Fibroblast of the conjunctiva (primary cell): ENCODE data around the gene TYK2.
"Not testable (repeated sequence)": the region's sequence is repeated elsewhere in the genome, so short reads cannot be mapped to it uniquely, and the experiment has no call there.

Source experiments
- DNase-seq: peaks from one replicate; pipeline ENCODE4 v3.0.0-alpha.2; 2010; ENCODE audit warnings: low read depth

TYK2 gene

DNA sequence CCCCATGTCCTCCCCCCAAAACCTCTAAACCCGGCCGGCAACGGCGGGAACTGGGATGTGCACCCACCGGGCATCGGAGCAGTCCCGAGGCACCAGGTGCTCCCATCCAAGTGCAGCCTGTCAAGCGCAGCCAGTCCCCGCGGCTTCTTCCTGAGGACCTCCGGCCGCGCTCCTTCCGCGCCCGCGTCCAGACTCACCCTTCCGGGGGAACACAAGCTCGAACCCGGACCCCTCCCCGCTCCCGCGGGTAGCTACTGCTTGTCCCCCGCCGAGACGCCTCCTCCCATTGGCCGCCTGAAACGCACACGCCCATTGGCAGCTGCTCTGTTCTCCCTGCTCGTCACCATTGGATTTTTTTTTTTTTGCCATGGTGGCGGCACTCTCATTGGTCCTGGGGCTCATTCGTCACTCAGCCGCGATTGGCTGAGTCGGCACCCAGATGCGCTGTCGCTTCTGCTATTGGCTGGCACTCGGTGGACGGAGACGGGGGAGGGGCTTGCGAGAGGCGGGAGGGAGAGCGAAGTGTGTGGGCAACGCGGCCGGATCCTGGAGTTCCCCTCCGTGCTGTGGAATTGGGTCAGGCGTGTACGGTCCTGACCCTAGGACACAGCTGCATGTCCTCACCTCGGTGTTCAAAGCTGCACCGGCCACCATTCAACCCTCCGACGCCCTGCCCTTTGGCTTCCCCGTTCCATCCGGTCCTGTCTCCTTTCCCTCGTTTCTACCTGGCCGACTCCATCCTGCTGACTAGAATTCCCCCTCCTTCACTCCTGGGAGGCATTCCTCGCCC, at the start of gene TYK2:
TYK2 (minus strand) TSS at position 260 of the 790 bp plus-strand sequence. CDS start 2,166 bp downstream, outside the sequence.
- peak; percentile 99 for DNase-seq

DNA sequence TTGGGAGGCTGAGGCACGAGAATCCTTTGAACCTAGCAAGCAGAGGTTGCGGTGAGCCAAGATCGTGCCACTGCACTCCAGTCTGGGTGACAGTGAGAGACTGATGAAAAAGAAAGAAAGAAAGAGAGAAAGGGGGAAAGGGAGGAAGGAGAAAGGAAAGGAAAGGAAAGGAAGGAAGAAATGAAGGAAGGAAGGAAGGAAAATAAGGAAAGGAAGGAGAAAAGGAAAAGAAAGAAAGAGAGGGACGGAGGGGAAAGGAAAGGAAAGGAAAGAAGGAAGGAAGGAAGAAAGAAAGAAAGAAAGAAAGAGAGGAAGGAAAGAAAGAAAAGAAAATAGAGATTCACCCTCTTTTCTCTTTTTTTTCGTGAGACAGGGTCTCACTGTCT, 48.6 kb upstream of the TYK2 start:
- DNase-seq = no peak

DNA sequence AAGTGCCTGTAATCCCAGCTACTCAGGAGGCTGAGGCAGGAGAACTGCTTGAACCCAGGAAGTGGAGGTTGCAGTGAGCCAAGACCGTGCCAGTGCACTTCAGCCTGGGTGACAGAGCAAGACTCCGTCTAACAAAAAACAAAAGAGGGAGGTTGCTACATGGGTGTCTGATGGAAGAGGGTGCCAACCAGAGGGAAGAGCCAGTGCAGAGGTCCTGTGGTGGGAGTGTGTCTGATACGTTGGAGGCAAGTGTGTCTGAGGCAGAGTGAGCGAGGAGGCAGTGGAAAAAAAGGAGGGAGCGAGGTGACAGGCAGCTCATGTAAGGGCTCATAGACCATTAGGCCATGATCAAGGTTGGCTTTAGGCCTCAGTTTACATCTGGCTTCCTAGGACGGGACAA, 46.8 kb upstream of the TYK2 start:
- no peak for DNase-seq

DNA sequence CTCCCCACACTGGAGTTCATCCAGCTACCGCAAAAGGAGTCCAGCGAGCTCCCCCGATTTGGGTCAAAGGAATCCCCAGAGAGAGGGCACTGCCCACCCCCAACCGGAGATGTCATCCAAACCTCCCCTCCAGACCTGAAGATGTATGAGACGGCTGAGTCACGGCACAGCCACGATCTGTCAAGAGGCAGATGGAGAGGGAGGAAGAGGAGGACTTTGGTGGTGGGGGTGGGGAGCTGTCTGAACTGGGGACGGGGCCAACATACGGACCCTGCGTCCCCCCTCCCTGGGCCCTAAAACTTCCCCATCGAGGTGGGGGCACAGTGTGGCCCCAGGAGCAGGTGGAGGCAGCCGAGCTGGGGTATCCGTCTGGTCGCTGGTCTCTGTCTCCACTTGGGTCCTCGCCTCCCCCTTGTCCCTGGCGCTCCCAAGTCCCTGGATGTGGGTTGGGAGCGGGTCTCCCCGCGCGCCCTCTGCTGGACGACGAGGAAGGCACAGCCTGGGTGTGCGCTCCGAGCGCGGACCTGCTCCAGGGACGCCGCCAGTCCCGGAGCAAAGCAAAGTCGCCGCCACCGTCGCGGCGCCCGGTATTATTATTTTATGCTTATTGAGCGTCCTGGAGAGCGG, 43.8 kb upstream of the TYK2 start:
- DNase-seq = no peak

DNA sequence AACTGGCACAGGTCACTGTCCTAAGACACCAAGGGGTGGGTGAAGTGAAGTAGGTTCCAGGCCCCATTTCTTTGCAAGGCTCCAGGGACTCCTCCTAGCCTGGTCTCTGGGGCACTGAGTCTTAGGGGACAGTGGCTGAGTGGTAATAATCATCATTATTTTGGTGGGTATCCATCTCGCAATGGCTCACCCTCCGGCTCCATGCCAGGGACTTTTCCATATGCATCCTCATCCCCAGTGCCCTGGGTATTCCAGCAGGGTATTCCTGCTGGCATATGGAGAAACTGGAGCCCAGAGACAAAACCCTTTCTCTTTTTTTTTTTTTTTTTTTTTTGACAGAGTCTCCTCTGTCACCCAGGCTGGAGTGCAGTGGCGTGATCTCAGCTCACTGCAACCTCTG, 42.5 kb upstream of the TYK2 start:
- DNase-seq = no peak

DNA sequence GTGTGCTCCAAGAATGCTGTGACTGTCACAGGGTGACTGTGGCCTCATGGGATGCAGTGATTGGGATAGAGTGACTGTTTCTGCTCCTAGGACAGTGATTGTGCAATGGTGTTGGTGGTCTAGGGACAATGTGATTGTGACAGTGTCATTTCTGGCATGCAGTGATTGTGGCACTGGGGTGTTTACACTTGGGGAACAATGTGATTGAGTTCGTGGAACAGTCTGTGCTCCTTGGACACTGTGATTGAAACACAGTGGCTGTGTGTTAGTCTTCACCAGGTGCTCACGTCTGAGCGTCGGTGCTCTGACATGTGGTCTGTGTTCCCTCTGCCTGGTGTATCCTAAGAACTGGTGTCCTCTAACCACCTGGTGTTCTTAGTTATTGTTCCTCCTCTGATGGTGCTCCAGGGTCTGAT, 41.7 kb upstream of the TYK2 start:
- no peak for DNase-seq

DNA sequence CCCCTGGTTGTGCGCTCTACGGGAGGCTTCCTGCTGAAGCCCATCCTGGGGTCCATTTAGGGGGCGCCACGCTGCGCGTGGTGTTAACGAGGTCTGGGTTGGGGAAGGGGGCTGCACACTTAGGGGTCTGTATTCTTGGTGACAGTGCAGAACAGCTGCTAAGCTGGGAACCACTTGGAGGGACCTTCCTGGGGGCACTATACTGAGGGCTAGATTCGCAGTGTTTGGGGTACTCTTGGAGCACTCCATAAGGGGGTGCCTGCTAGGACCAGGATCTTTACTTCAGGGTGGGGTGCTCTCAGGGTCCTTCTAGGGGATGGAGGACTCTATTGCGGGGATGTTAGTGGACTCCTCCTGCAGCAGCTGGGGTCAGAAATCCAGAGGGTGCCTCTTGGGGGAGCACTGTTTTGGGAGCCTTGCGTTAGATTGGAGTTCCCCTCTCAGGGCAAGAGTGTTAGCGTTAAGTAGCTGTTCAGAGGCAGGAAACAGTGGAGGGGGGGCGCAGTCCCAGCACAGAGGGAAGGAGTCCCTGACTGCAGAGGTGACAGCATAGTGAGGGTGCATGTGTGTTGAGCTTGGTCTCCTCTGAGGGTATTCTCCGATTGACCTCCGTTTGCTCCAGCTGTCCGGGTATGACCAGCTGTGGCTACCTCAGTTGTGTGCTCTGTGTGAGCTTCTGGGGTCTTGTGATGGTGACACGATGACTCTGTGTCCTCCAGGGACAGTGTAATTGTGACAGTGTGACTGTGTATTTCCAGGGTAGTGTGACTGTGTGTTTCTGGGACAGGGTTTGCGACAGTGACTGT, 41.1 kb upstream of the TYK2 start:
- DNase-seq = no peak

DNA sequence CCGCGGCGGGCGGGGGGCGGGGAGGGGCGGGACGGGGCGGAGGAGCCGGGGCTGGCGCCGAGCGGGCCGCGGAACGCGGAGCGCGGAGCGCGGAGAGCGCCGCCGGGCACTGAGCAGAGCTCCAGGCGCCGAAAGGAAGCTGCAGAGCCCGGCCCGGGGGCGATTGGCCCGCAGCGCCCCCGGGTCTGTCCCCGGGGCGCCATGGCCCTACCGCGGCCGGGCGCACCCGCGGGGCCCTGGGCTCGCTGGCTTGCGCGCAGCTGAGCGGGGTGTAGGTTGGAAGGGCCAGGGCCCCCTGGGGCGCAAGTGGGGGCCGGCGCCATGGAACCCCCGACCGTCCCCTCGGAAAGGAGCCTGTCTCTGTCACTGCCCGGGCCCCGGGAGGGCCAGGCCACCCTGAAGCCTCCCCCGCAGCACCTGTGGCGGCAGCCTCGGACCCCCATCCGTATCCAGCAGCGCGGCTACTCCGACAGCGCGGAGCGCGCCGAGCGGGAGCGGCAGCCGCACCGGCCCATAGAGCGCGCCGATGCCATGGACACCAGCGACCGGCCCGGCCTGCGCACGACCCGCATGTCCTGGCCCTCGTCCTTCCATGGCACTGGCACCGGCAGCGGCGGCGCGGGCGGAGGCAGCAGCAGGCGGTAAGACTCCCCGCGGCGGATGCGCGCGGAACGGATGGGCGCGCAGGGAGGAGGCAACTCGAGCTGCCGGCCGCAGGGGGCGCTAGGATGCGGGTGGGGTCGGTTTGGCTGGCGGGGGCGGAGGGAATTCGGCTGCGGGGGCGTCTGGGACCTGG, 40.3 kb upstream of the TYK2 start, which contains the start of gene PDE4A:
PDE4A (plus strand) TSS at position 95 of the 796 bp plus-strand sequence; CDS start at position 322, 227 bp downstream.
- no peak for DNase-seq

DNA sequence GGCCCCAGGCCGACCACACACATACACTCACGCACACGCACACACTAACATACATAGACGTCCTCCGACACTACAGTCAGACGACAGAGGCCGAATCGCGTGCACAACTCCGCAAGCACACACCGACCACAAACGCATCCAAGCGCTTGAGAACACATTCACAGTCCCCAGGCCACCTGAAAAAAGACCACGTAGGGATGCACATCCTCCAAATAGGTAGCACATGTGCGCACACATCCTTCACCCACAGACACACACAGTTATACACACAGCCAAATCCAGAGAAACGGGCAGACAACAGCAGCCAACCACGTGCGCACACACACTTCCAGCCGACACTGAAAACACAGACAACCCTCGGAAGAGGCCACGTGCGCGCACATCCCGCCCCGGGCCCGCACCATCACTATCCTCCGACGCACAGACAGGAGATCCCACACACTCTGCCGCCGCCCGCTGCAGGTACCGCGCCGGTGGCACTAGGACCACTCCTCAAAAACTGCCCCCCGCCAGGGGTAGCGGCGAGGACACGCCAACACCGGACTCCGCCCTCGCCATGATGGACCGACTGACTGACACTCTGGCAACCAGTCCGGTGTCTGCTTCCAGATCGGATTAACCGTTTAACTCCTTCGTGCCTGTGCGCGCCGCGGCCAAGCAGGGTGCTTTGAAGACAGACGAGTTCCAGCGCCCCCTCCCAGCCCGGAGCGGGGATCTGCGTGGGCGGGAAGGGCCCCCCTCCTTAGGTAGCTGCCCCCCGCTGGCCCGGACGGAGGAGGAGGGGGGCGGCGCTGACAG, 39.5 kb upstream of the TYK2 start:
- DNase-seq = no peak

DNA sequence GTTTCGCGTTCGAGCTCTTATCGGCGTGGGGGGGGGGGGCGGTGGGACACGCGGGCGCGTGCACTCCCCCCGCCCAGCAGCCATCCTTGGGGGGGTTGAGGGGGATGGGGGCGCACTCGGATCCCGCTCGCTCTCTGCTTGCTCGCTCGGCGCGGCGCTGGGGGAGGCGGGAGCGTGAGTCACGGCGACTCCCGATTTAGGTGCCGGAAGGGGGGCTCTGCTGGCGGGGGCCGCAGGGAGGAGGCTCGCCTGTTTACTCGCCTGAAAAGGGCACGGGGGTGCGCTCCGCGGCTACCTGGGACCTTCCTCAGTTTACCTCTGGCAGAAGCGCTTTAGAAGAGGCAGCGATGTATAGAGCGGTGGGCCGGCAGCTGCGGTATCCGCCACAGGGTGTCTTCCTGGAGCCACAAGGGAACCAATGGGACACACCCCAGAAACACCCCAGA, 38.9 kb upstream of the TYK2 start:
- DNase-seq = no peak

DNA sequence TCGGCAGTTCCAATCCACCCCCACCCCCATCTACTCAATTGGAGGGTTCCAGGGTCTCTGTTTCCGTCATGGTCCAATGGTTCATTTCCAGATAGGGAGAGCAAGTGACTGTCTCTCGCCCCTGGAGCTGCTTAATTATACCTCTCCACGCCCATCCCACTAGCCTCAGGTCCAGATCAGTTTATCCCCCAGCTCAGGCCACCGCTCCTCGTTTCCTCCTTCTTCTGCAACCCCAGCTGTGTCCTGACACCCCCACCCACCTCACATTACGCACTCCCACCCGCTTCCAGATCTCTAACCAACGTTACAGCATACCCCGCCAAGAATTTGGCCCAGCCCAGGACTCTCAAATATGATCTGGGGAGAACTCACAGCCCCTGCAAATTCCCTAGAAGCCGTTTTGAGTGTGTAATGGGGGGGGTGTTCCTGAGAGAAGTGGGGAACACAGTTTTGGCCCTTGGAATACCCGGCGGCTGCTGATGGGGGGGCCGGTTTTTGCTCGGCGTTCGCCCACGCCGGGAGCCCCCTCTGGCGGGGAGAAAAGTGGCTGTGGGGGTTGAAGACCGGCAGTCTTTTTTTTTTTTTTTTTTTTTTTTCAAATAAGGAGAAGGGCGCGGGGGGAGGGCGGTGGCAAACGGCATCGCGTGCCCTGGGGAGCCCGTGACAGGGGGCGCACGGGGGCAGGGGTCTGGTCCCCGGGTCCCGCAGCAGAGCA, 38.3 kb upstream of the TYK2 start:
- DNase-seq = no peak

DNA sequence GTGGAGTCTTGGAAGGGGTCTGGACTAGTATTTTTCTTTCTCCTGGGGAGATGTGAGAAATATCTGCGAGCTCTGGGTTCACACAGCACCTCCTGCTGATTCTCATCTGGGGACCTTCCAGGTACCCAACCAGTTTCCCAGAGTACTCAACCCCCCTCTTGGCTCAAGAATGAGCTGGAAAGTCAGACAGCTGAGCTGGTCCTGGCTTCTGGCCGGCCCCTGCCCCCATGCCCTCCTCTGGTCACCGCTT, 37.8 kb upstream of the TYK2 start:
- DNase-seq = no peak

DNA sequence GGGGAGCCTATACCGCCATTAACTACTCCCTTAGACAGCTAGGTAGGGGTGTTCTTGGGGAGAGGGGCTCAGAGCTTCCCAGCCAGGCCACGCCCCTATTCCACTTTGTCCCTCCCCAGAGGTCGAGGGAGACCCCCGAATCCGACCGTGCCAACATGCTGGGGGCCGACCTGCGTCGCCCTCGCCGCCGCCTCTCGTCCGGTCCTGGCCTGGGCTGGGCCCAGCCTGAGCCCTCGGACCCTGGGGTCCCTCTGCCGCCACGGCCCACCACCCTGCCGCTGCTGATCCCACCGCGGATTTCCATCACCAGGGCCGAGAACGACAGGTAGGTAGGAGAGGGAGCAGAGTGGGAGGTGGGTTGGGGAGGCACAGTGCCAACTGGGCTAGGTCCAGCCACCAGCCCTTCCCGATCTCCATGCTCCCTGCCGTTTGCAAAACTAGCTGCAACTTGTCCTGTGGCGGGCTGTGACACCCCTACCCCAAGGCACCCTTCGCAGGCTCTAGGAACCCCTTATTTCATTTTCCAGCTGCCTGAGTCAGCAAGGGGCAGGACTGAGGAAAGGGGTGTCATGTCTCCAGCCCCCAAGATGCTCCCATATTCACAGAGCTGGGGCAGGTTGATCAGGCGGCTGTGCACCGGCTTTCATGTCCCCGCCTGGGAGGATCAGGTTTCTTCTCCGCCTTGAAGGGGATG, 37.3 kb upstream of the TYK2 start:
- DNase-seq = no peak

DNA sequence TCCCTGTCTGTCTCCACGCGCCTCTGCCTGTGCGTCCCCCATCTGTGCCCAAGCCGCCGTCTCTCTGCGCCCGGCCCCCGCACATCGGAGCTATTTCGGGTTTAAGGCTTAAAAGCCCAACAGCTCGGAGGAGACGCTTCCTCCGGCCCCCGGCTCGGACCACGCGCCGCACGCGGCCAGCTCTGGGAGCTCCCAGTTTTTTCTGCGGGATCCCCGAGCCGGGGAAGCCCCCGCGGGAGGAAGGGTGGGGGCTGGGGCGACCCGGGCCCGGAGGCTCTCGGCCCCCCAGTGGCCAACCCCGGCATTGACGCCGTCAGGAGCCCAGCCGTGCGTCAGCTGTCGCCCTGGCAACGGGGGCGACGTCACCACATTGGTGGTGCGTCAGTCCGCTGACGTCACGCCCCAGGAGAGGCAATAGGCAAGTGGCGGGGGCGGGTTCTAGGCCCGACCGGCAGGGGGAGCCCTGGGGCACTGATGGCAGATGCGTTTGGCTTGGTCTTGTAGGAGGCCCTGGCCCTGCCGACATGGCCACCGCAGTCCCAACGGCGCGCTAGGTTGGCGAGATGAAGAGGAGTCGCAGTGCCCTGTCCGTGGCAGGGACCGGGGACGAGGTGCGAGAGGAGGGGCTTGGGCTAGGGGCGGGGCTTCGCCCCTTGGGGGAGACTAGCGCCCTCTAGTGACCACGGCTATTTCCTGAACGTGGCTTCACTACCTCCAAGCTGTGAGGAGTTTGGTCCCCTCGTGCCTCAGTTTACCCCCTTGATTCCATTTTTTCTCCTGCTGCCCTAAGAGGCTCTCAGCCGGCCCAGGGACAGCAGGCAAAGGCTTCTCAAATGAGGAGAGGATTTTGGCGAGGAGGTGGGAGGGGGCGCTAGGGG, 36.2 kb upstream of the TYK2 start:
- peak; percentile 77 for DNase-seq

DNA sequence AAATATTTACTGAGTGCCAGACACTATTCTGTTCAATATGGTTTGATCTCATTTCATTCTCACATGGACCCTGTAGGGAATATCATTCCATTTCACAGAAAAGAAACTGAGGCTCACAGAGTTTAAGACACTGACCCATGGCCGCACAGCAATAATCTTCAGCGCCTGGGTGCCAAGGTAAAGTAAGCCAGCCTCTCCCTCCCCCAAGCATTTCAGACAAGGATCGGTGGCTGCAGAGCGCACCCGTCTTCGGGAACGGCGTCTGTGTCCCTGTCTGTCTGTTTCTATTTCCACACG, 35.7 kb upstream of the TYK2 start:
- no peak for DNase-seq

DNA sequence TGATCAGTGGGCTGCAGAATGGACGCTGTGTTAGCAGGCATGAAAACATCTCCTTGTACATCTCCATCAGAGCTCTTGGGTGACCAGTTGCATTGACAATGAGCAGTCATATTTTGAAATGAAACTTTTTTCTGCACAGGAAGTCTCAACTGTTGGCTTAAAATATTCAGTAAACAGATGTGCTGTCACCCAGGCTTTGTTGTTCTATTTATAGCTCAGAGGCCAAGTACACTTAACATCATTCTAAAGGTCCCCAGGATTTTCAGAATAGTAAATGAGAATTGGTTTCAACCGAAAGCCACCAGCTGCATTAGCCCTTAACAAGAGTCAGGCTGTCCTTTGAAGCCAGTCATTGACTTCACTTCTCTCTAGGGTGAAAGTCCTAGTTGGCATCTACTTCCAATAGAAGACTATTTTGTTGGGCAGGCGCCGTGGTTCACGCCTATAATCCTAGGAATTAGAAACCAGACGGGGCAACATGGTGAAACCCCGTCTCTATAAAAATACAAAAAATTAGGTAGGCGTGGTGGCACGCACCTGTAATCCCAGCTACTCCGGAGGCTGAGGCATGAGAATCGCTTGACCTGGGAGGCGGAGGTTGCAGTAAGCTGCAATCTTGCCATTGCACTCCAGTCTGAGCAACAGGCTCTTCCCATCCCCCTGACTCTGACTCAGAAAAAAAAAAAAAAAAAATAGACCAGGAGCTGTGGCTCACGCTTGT, 32.0 kb upstream of the TYK2 start:
- no peak for DNase-seq

DNA sequence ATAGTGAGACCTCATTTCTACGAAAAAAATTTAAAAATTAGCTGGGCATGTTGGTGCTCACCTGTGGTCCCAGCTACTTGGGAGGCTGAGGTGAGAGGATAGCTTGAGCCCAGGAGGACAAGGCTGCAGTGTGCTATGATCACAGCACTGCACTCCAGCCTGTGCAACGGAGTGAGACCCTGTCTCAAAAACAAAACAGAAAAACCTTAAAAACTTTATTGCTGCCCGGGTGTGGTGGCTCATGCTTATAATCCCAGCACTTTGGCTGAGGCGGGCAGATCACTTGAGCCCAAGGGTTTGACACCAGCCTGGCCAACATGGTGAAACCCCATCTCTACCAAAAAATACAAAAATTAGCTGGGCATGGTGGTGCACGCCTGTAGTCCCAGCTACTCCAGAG, 30.9 kb upstream of the TYK2 start:
- not testable (repeated sequence) for DNase-seq

DNA sequence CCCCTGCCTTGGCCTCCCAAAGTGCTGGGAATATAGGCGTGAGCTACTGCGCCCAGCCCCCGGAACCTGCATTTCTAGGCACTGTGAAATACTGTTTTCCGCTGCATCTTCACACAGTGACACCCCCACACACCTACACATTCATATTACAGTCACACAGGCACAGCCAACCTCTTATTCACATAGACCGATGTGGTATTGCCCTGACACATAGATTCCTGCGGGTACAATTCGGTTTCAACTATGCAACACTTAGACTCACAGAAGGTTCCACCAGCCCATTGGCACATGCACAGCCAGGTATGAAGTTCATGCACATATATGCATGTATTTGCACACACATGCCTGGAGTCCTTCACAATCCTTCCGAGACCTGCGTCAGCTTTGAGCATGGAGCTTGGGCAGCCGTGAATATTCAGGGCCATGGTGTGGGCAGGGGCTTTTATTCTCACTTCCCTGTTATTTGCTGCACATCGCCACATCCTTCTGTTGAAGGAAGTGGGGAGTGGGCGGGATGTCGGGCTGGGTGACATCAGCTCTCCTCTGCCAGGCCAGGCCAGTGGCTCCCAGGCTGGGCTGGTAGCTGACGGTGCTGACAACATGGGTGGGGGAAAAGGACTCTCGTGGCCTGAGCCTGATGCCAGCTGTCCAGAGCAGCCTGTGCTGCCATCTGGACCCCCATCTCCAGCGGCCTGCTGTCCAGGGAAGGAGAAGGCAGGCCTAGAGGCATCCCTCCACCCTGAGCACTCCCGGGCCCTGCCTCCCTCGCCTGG, 28.3 kb upstream of the TYK2 start:
- no peak for DNase-seq
